ENCODE measurements around the gene PDE9A. TPM values are rescaled to one million over a fixed set of nuclear protein-coding genes. Genes with fewer than 3 reads are reported as not detected.

The PDE9A gene
- total and polyA plus RNA-seq, 2 of the 4 experiments (the other 2 are of a cell fraction), result 0.89 to 0.90 TPM

GRCh38 chr21:42649122-42650032, 4.0 kb upstream of the PDE9A start:
- H3K4me2 ChIP-seq (ENCODE audit: low read depth, low read length), result no peak overlapping the region
- no peaks in the 10 kb centered on the region for H3K79me1 ChIP-seq (ENCODE audit: low read depth in 1 of 2, low read length in 2 of 2)
- no peaks in the 10 kb centered on the region for H3K9me1 ChIP-seq (ENCODE audit: insufficient read depth, low read length)
- POLR2A ChIA-PET (ENCODE audit: unreplicated experiment), result no interaction called here
- intact Hi-C loops (cut with micrococcal nuclease) (loop anchor here (10.0 kb wide), 1 partner anchor 165 kb away; no protein-coding TSS in a partner anchor), dilution Hi-C loops (cut with HindIII; ENCODE audit: low sequenced_read_pairs, unreplicated experiment) (no loop called here), in situ Hi-C loops (cut with MboI; ENCODE audit: low sequenced_read_pairs) (no loop called here)
- H2BK15ac ChIP-seq (ENCODE audit: low read depth, low read length), result no peak overlapping the region
- H3K14ac ChIP-seq (replicated peaks; ENCODE audit: low read depth, low read length), result no peak overlapping the region
- no peaks in the 10 kb centered on the region for H3K9me3 ChIP-seq (ENCODE audit: control insufficient read depth, insufficient read depth, low read length)
- H2AK9ac ChIP-seq (replicated peaks; ENCODE audit: low read depth, low read length, poor library complexity), result no peak overlapping the region
- no peak overlapping the region for H3K27ac ChIP-seq (ENCODE audit: insufficient read depth, low read length)
- no peak overlapping the region for H3K9ac ChIP-seq (ENCODE audit: low read depth, low read length)
- H4K91ac ChIP-seq (ENCODE audit: insufficient read depth, low read depth, low read length), result no peak overlapping the region
- DNase-seq, result no peak
- TF ChIP-seq, protein P1, sequence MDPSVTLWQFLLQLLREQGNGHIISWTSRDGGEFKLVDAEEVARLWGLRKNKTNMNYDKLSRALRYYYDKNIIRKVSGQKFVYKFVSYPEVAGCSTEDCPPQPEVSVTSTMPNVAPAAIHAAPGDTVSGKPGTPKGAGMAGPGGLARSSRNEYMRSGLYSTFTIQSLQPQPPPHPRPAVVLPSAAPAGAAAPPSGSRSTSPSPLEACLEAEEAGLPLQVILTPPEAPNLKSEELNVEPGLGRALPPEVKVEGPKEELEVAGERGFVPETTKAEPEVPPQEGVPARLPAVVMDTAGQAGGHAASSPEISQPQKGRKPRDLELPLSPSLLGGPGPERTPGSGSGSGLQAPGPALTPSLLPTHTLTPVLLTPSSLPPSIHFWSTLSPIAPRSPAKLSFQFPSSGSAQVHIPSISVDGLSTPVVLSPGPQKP (IDR thresholded peaks at IDR 0.05; ENCODE audit: borderline replicate concordance, low read depth, low read length), result no peak
- TF ChIP-seq RCOR1 (IDR thresholded peaks at IDR 0.05; ENCODE audit: insufficient replicate concordance, low read length) (no peak), RAD21 (IDR thresholded peaks at IDR 0.05; ENCODE audit: low read length) (no peak), MAFK (IDR thresholded peaks at IDR 0.05; ENCODE audit: low read depth, low read length) (no peak), RFX5 (IDR thresholded peaks at IDR 0.05; ENCODE audit: low read depth, low read length) (no peak), CHD1 (IDR thresholded peaks at IDR 0.05; ENCODE audit: low read depth, low read length) (no peak), MAZ (IDR thresholded peaks at IDR 0.05; ENCODE audit: borderline replicate concordance, low read depth, low read length) (no peak), POLR2A (IDR thresholded peaks at IDR 0.05; ENCODE audit: low read depth, low read length) (no peak), SMC3 (IDR thresholded peaks at IDR 0.05; ENCODE audit: low read depth, low read length) (no peak), BHLHE40 (IDR thresholded peaks at IDR 0.05; ENCODE audit: low read depth, low read length) (no peak), CEBPB (IDR thresholded peaks at IDR 0.05; ENCODE audit: low read depth, low read length) (no peak), FOS (IDR thresholded peaks at IDR 0.05; ENCODE audit: low read depth, low read length) (no peak), NFE2L2 (IDR thresholded peaks at IDR 0.05; ENCODE audit: low read depth, low read length) (no peak)
- TF ChIP-seq, protein P2, sequence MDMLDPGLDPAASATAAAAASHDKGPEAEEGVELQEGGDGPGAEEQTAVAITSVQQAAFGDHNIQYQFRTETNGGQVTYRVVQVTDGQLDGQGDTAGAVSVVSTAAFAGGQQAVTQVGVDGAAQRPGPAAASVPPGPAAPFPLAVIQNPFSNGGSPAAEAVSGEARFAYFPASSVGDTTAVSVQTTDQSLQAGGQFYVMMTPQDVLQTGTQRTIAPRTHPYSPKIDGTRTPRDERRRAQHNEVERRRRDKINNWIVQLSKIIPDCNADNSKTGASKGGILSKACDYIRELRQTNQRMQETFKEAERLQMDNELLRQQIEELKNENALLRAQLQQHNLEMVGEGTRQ (IDR thresholded peaks at IDR 0.05; ENCODE audit: low read depth, low read length), result no peak
- no TSS peak for BruUV-seq (replicated peaks)
- WGBS, 2 experiments (ENCODE audit: extremely low coverage in 2 of 2, insufficient read length in 1 of 2), result 74% methylated on average over 6 of the region's 24 CpGs; no CpG with 5 or more reads in 1 of the 2 experiments
- H2BK120ac ChIP-seq (ENCODE audit: low read depth, low read length), result no peak overlapping the region
- no peak overlapping the region for H3K4me3 ChIP-seq (ENCODE audit: insufficient read depth, low read depth, low read length)
- no peak overlapping the region for H2BK20ac ChIP-seq (ENCODE audit: low read depth, low read length)
- H4K20me1 ChIP-seq (ENCODE audit: insufficient read depth, low read length), result no peaks in the 10 kb centered on the region; the same call in 1 of the 2 replicates
- H4K5ac ChIP-seq (ENCODE audit: low read depth, low read length), result no peak overlapping the region
- no peak overlapping the region for H3K18ac ChIP-seq (ENCODE audit: low read depth, low read length)
- H3K4ac ChIP-seq (ENCODE audit: low read depth, low read length), result no peak overlapping the region
- CTCF ChIA-PET, result no interaction called here
- H3K36me3 ChIP-seq (ENCODE audit: control insufficient read depth, insufficient read depth, low read length), result no peaks in the 10 kb centered on the region
- H2AK5ac ChIP-seq (ENCODE audit: low read depth, low read length), result no peak overlapping the region
- H2AFZ ChIP-seq (replicated peaks; ENCODE audit: low read length, poor library complexity), result no peak overlapping the region
- no peak for ATAC-seq (ENCODE audit: low read depth)
- H3K56ac ChIP-seq (ENCODE audit: extremely low read depth, insufficient read depth, low read length), result no peak overlapping the region
- H3K4me1 ChIP-seq (ENCODE audit: control insufficient read depth, insufficient read depth, low read length), result peaks cover 1% of the 10 kb centered on the region; the same call in 1 of the 2 replicates
- H3K23ac ChIP-seq (ENCODE audit: low read depth, low read length), result no peak overlapping the region
- peaks cover 9% of the 10 kb centered on the region for H3K27me3 ChIP-seq (ENCODE audit: control insufficient read depth, insufficient read depth, low read length)
- no peak overlapping the region for H4K8ac ChIP-seq (ENCODE audit: low read depth in 2 of 2, low read length in 2 of 2)
- no peak overlapping the region for H2BK5ac ChIP-seq (ENCODE audit: low read depth, low read length, poor library complexity, severe bottlenecking)
